ENCODE data around the gene GLYATL2.

GRCh38 chr11:58893899-58894298 is 49.4 kb upstream of the GLYATL2 start:
- TF ChIP-seq, protein P1, sequence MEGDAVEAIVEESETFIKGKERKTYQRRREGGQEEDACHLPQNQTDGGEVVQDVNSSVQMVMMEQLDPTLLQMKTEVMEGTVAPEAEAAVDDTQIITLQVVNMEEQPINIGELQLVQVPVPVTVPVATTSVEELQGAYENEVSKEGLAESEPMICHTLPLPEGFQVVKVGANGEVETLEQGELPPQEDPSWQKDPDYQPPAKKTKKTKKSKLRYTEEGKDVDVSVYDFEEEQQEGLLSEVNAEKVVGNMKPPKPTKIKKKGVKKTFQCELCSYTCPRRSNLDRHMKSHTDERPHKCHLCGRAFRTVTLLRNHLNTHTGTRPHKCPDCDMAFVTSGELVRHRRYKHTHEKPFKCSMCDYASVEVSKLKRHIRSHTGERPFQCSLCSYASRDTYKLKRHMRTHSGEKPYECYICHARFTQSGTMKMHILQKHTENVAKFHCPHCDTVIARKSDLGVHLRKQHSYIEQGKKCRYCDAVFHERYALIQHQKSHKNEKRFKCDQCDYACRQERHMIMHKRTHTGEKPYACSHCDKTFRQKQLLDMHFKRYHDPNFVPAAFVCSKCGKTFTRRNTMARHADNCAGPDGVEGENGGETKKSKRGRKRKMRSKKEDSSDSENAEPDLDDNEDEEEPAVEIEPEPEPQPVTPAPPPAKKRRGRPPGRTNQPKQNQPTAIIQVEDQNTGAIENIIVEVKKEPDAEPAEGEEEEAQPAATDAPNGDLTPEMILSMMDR (IDR thresholded peaks at IDR 0.05), result no peak
- no peak for TF ChIP-seq POLR2A (IDR thresholded peaks at IDR 0.05)
